Astrocyte of the cerebellum (primary cell): ENCODE data around the gene SLC26A3.
"Not testable (repeated sequence)": the region's sequence is repeated elsewhere in the genome, so short reads cannot be mapped to it uniquely, and the experiment has no call there.

Experiments
- DNase-seq: peaks from one replicate; pipeline ENCODE4 v3.0.0-alpha.2; 2011; ENCODE audit warnings: low read depth
- H3K4me3 ChIP-seq: 2 replicates; pipeline ENCODE4 v1.5.1; 2011; ENCODE audit warnings: mild to moderate bottlenecking, low read depth, low read length, moderate library complexity
- CTCF ChIP-seq: IDR thresholded peaks from 2 replicates; pipeline ENCODE4 v1.5.1; 2012; ENCODE audit warnings: low read length, low read depth, moderate library complexity, mild to moderate bottlenecking; ENCODE audit errors: missing control alignments
- in situ Hi-C: cut with HindIII; loops from 2 replicates; pipeline ENCODE4 v1.10.0; 2017; ENCODE audit warnings: low sequenced_read_pairs

The SLC26A3 gene

GRCh38 chr7:107803009-107803610, at the start of gene SLC26A3:
TSS of gene SLC26A3 (minus strand) at chr7:107803223. CDS start at chr7:107794509, 8,714 bp downstream.
- DNase-seq: no peak
- H3K4me3 ChIP-seq: no peak within 1 kb of the TSS
- TF ChIP-seq CTCF: no peak
- in situ Hi-C loops: no loop called here

GRCh38 chr7:107850643-107851042, 47.6 kb upstream of the SLC26A3 start:
- in situ Hi-C loops: no loop called here
- no peak for DNase-seq
- H3K4me3 ChIP-seq: no peak overlapping the region
- TF ChIP-seq CTCF: no peak

- no peak for DNase-seq
- TF ChIP-seq CTCF: no peak
- H3K4me3 ChIP-seq: no peak overlapping the region
- in situ Hi-C loops: no loop called here
Observed at GRCh38 chr7:107850216-107850615, 47.2 kb upstream of the SLC26A3 start.

- DNase-seq, in situ Hi-C loops, H3K4me3 ChIP-seq: not testable (repeated sequence)
Observed at GRCh38 chr7:107848211-107848610, 45.2 kb upstream of the SLC26A3 start.

- in situ Hi-C loops, DNase-seq: not testable (repeated sequence)
Observed at GRCh38 chr7:107847836-107848175, 44.8 kb upstream of the SLC26A3 start.

GRCh38 chr7:107847168-107847835, 44.3 kb upstream of the SLC26A3 start:
- DNase-seq: no peak
- in situ Hi-C loops: no loop called here
- TF ChIP-seq CTCF: no peak
- no peak overlapping the region for H3K4me3 ChIP-seq

More at GRCh38 chr7:107847836-107848175, 44.8 kb upstream of the SLC26A3 start:
- not testable (repeated sequence) for H3K4me3 ChIP-seq

GRCh38 chr7:107846324-107846723, 43.3 kb upstream of the SLC26A3 start:
- TF ChIP-seq CTCF: no peak
- H3K4me3 ChIP-seq: no peak overlapping the region
- in situ Hi-C loops: no loop called here
- DNase-seq: no peak
